ENCODE data around the gene TRERF1. TPM values are rescaled to one million over a fixed set of nuclear protein-coding genes. Genes with fewer than 3 reads are reported as not detected.

TRERF1 gene
- total RNA-seq, 1 experiment from 2014 or later: 13.9 TPM

- H3K4me3 ChIP-seq (ENCODE audit: low read length): no peak overlapping the region
- ChIA-PET POLR2A (ENCODE audit: unreplicated experiment) (no interaction called here), CTCF (no interaction called here)
- intact Hi-C loops (cut with micrococcal nuclease): no loop called here
- no peak overlapping the region for H3K27ac ChIP-seq (ENCODE audit: low read length)
- H2AFZ ChIP-seq (ENCODE audit: low read length): no peak overlapping the region
- H3K27me3 ChIP-seq (ENCODE audit: low read length): no peaks in the 10 kb centered on the region
- no peaks in the 10 kb centered on the region for H3F3A ChIP-seq (ENCODE audit: low read length, unreplicated experiment)
- DNase-seq (no peak), ATAC-seq (no peak)
- H4K20me1 ChIP-seq (ENCODE audit: low read length): peaks cover 13% of the 10 kb centered on the region; the same call in 1 of the 2 replicates
- H3K4me2 ChIP-seq (ENCODE audit: low read length): no peak overlapping the region
- TF ChIP-seq EZH2phosphoT487 (IDR thresholded peaks at IDR 0.05; ENCODE audit: borderline replicate concordance, low read length): no peak
- TF ChIP-seq, protein P1, sequence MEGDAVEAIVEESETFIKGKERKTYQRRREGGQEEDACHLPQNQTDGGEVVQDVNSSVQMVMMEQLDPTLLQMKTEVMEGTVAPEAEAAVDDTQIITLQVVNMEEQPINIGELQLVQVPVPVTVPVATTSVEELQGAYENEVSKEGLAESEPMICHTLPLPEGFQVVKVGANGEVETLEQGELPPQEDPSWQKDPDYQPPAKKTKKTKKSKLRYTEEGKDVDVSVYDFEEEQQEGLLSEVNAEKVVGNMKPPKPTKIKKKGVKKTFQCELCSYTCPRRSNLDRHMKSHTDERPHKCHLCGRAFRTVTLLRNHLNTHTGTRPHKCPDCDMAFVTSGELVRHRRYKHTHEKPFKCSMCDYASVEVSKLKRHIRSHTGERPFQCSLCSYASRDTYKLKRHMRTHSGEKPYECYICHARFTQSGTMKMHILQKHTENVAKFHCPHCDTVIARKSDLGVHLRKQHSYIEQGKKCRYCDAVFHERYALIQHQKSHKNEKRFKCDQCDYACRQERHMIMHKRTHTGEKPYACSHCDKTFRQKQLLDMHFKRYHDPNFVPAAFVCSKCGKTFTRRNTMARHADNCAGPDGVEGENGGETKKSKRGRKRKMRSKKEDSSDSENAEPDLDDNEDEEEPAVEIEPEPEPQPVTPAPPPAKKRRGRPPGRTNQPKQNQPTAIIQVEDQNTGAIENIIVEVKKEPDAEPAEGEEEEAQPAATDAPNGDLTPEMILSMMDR (conservative IDR thresholded peaks at IDR 0.05; ENCODE audit: low read depth, low read length): no peak
- no peak for TF ChIP-seq EZH2 (IDR thresholded peaks at IDR 0.05; ENCODE audit: low read length, unreplicated experiment)
- no TSS peak for BruUV-seq (replicated peaks)
- peaks cover 5% of the 10 kb centered on the region for H3K4me1 ChIP-seq (ENCODE audit: insufficient read depth, low read length)
- no peak overlapping the region for H3K9ac ChIP-seq (ENCODE audit: low read length)
- no peaks in the 10 kb centered on the region for H3K9me3 ChIP-seq (ENCODE audit: low read length)
- no peaks in the 10 kb centered on the region for H3K36me3 ChIP-seq (ENCODE audit: low read depth, low read length)
- H3K79me2 ChIP-seq (ENCODE audit: low read length): peaks cover 100% of the 10 kb centered on the region
- no peaks in the 10 kb centered on the region for H3K9me2 ChIP-seq (replicated peaks; ENCODE audit: low read length)
Observed at GRCh38 chr6:42443312-42444060, 8.2 kb downstream of the TRERF1 start.

GRCh38 chr6:42441697-42442081, 10.0 kb downstream of the TRERF1 start:
- Histone ChIP-seq H3K9me3 (ENCODE audit: low read length) (no peaks in the 10 kb centered on the region), H3K36me3 (ENCODE audit: low read depth, low read length) (no peaks in the 10 kb centered on the region), H3K4me3 (ENCODE audit: low read length) (no peak overlapping the region), H3K9me2 (replicated peaks; ENCODE audit: low read length) (no peaks in the 10 kb centered on the region), H3K4me2 (ENCODE audit: low read length) (no peak overlapping the region), H3K27me3 (ENCODE audit: low read length) (no peaks in the 10 kb centered on the region), H3K79me2 (ENCODE audit: low read length) (peaks cover 93% of the 10 kb centered on the region), H2AFZ (ENCODE audit: low read length) (no peak overlapping the region), H3K27ac (ENCODE audit: low read length) (no peak overlapping the region), H4K20me1 (ENCODE audit: low read length) (peaks cover 14% of the 10 kb centered on the region; the same call in 1 of the 2 replicates), H3K9ac (ENCODE audit: low read length) (no peak overlapping the region), H3K4me1 (ENCODE audit: insufficient read depth, low read length) (no peaks in the 10 kb centered on the region), H3F3A (ENCODE audit: low read length, unreplicated experiment) (no peaks in the 10 kb centered on the region)
- ChIA-PET POLR2A (ENCODE audit: unreplicated experiment) (interaction anchor here (0.6 kb wide), 2 partner anchors 83 to 147 kb away, joined by 3 to 21 read pairs; no protein-coding TSS in a partner anchor), CTCF (no interaction called here)
- DNase-seq: no peak
- no peak for ATAC-seq
- no TSS peak for BruUV-seq (replicated peaks)
- intact Hi-C loops (cut with micrococcal nuclease): no loop called here
- TF ChIP-seq EZH2 (IDR thresholded peaks at IDR 0.05; ENCODE audit: low read length, unreplicated experiment): no peak
- TF ChIP-seq, protein P1 (conservative IDR thresholded peaks at IDR 0.05; ENCODE audit: low read depth, low read length): no peak
- no peak for TF ChIP-seq EZH2phosphoT487 (IDR thresholded peaks at IDR 0.05; ENCODE audit: borderline replicate concordance, low read length)
